Measurements from ENCODE around the gene NQO2. TPM values are rescaled to one million over a fixed set of nuclear protein-coding genes. Genes with fewer than 3 reads are reported as not detected.

The NQO2 gene
- total RNA-seq, 1 experiment from 2014 or later: 45.7 TPM

- Histone ChIP-seq H3K27me3 (ENCODE audit: control insufficient read depth, insufficient read depth, low read length) (no peaks in the 10 kb centered on the region), H3K27ac (ENCODE audit: low read length) (peak overlapping the region; percentile 98), H3K4me1 (ENCODE audit: control insufficient read depth, insufficient read depth, low read length) (peaks cover 11% of the 10 kb centered on the region), H3K4me3 (ENCODE audit: low read depth in 2 of 2, low read length in 2 of 2) (peak overlapping the region; percentile 77 to 82), H3K36me3 (ENCODE audit: control insufficient read depth, insufficient read depth, low read length) (no peaks in the 10 kb centered on the region), H3K9me3 (ENCODE audit: control insufficient read depth, insufficient read depth, low read depth, low read length) (no peaks in the 10 kb centered on the region)
- POLR2A ChIA-PET: interaction anchor here (0.5 to 2.4 kb wide), 5 partner anchors 11 to 97 kb away, joined by 3 to 14 read pairs (median 5); partner anchors contain the start of gene NQO2
- DNase-seq (ENCODE audit: low read depth, low spot score) (peak; percentile 87), ATAC-seq (peak; percentile 89)
- intact Hi-C loops (cut with micrococcal nuclease; ENCODE audit: unreplicated experiment): loop anchor here (2.0 kb wide), 1 partner anchor 36 kb away; no protein-coding TSS in a partner anchor
- TF ChIP-seq CTCF (IDR thresholded peaks at IDR 0.05) (peak; percentile 98), POLR2AphosphoS5 (IDR thresholded peaks at IDR 0.05; ENCODE audit: low read depth, low read length) (peak; percentile 71), TCF7L2 (IDR thresholded peaks at IDR 0.05; ENCODE audit: low read depth, low read length) (no peak), REST (IDR thresholded peaks at IDR 0.05; ENCODE audit: insufficient read depth in 1 of 2, low read depth in 2 of 2, low read length in 1 of 2) (peak in 1 of 2 experiments; percentile 12; a peak in 1 of 4 replicates), SIN3A (IDR thresholded peaks at IDR 0.05; ENCODE audit: borderline replicate concordance, insufficient read depth, low read depth, low read length) (peak; percentile 83)
- in situ Hi-C loops (cut with HindIII; ENCODE audit: low pct_unique_long_range_greater_than_20kb, low sequenced_read_pairs): no loop called here
- no TSS peak for BruUV-seq (replicated peaks)
- CTCF ChIA-PET: interaction anchor here (0.6 to 1.7 kb wide), 5 partner anchors 31 to 225 kb away, joined by 3 to 19 read pairs (median 3); no protein-coding TSS in a partner anchor
Measured at GRCh38 chr6:2988426-2989331, 11.0 kb upstream of the NQO2 start.

GRCh38 chr6:2989332-2990247 lies 10.1 kb upstream of the NQO2 start:
- Histone ChIP-seq H3K36me3 (ENCODE audit: control insufficient read depth, insufficient read depth, low read length) (no peaks in the 10 kb centered on the region), H3K27me3 (ENCODE audit: control insufficient read depth, insufficient read depth, low read length) (no peaks in the 10 kb centered on the region), H3K27ac (ENCODE audit: low read length) (peak overlapping the region; percentile 98), H3K4me1 (ENCODE audit: control insufficient read depth, insufficient read depth, low read length) (peaks cover 11% of the 10 kb centered on the region), H3K4me3 (ENCODE audit: low read depth in 2 of 2, low read length in 2 of 2) (peak overlapping the region; percentile 77 to 82), H3K9me3 (ENCODE audit: control insufficient read depth, insufficient read depth, low read depth, low read length) (no peaks in the 10 kb centered on the region)
- ChIA-PET POLR2A (interaction anchor here (0.6 to 2.4 kb wide), 6 partner anchors 9 to 255 kb away, joined by 3 to 8 read pairs (median 5); partner anchors contain the start of genes NQO2 and SERPINB6), CTCF (interaction anchor here (0.6 to 1.7 kb wide), 6 partner anchors 12 to 226 kb away, joined by 3 to 19 read pairs (median 4); no protein-coding TSS in a partner anchor)
- DNase-seq (ENCODE audit: low read depth, low spot score): peak; percentile 92
- TF ChIP-seq REST (IDR thresholded peaks at IDR 0.05; ENCODE audit: insufficient read depth in 1 of 2, low read depth in 2 of 2, low read length in 1 of 2) (no peak), CTCF (IDR thresholded peaks at IDR 0.05) (peak; percentile 12; the same call in 1 of the 2 replicates), SIN3A (IDR thresholded peaks at IDR 0.05; ENCODE audit: borderline replicate concordance, insufficient read depth, low read depth, low read length) (peak; percentile 75; the same call in 1 of the 2 replicates), TCF7L2 (IDR thresholded peaks at IDR 0.05; ENCODE audit: low read depth, low read length) (no peak), POLR2AphosphoS5 (IDR thresholded peaks at IDR 0.05; ENCODE audit: low read depth, low read length) (peak; percentile 67; the same call in 1 of the 2 replicates)
- no TSS peak for BruUV-seq (replicated peaks)
- intact Hi-C loops (cut with micrococcal nuclease; ENCODE audit: unreplicated experiment): loop anchor here (2.0 to 10.0 kb wide), 2 partner anchors 37 to 265 kb away; partner anchors contain the start of gene PSMG4
- ATAC-seq: peak; percentile 83
- in situ Hi-C loops (cut with HindIII; ENCODE audit: low pct_unique_long_range_greater_than_20kb, low sequenced_read_pairs): no loop called here

Measured in Panc1 (cell line).